A549 (cell line): Measurements from ENCODE around the gene CAMTA1.

ENCODE experiments used
- CHD2 ChIP-seq: fragments of 150-350 bp; IDR thresholded peaks from 2 replicates; pipeline ENCODE4 v1.6.1; 2014; ENCODE audit warnings: low read length; ENCODE audit not compliant: partially characterized antibody
- CHD4 ChIP-seq: fragments of 200-600 bp; sonication (generic); IDR thresholded peaks from 2 replicates; pipeline ENCODE4 v1.6.1; 2016; ENCODE audit warnings: antibody characterized with exemption, mild to moderate bottlenecking, borderline replicate concordance
- EHMT2 ChIP-seq: fragments of 200-600 bp; sonication (generic); IDR thresholded peaks from 2 replicates; pipeline ENCODE4 v1.6.1; 2016; ENCODE audit warnings: antibody characterized with exemption, low read depth, mild to moderate bottlenecking, moderate library complexity
- KDM5A ChIP-seq: fragments of 200-600 bp; sonication (generic); IDR thresholded peaks from 2 replicates; pipeline ENCODE4 v1.6.1; 2016; ENCODE audit warnings: antibody characterized with exemption, mild to moderate bottlenecking
- MYC ChIP-seq: IDR thresholded peaks from 2 replicates; pipeline ENCODE4 v1.6.1; 2012; ENCODE audit warnings: mild to moderate bottlenecking, inconsistent platforms, low read length, improper control_type of control experiment, borderline replicate concordance
- RARB ChIP-seq: fragments of 250-450 bp; sonication (Bioruptor Pico); IDR thresholded peaks from 2 replicates; pipeline ENCODE4 v1.8.0; 2021; ENCODE audit warnings: mild to moderate bottlenecking, moderate library complexity
- RNF2 ChIP-seq: fragments of 200-600 bp; sonication (generic); IDR thresholded peaks from 2 replicates; pipeline ENCODE4 v1.6.1; 2016; ENCODE audit warnings: low read depth, mild to moderate bottlenecking, antibody characterized with exemption, moderate library complexity, borderline replicate concordance
- SREBF2 ChIP-seq: fragments of 450-650 bp; IDR thresholded peaks from 2 replicates; pipeline ENCODE4 v1.6.1; 2014; ENCODE audit warnings: mild to moderate bottlenecking, moderate library complexity
- TF ChIP-seq, protein P1 (sequence below): fragments of >200 bp; sonication (Bioruptor Twin); formaldehyde crosslinking; IDR thresholded peaks from 3 replicates; pipeline ENCODE4 v1.5.1; 2016
- TF ChIP-seq, protein P2 (sequence below): fragments of 200-600 bp; sonication (generic); IDR thresholded peaks from 2 replicates; pipeline ENCODE4 v1.6.1; 2016; ENCODE audit warnings: antibody characterized with exemption, mild to moderate bottlenecking, moderate library complexity

GRCh38 chr1:7473223-7474142, 688.2 kb downstream of the CAMTA1 start:
- no peak for TF ChIP-seq EHMT2
- TF ChIP-seq, protein P1, sequence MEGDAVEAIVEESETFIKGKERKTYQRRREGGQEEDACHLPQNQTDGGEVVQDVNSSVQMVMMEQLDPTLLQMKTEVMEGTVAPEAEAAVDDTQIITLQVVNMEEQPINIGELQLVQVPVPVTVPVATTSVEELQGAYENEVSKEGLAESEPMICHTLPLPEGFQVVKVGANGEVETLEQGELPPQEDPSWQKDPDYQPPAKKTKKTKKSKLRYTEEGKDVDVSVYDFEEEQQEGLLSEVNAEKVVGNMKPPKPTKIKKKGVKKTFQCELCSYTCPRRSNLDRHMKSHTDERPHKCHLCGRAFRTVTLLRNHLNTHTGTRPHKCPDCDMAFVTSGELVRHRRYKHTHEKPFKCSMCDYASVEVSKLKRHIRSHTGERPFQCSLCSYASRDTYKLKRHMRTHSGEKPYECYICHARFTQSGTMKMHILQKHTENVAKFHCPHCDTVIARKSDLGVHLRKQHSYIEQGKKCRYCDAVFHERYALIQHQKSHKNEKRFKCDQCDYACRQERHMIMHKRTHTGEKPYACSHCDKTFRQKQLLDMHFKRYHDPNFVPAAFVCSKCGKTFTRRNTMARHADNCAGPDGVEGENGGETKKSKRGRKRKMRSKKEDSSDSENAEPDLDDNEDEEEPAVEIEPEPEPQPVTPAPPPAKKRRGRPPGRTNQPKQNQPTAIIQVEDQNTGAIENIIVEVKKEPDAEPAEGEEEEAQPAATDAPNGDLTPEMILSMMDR = no peak
- TF ChIP-seq MYC = no peak
- TF ChIP-seq KDM5A = no peak
- TF ChIP-seq, protein P2, sequence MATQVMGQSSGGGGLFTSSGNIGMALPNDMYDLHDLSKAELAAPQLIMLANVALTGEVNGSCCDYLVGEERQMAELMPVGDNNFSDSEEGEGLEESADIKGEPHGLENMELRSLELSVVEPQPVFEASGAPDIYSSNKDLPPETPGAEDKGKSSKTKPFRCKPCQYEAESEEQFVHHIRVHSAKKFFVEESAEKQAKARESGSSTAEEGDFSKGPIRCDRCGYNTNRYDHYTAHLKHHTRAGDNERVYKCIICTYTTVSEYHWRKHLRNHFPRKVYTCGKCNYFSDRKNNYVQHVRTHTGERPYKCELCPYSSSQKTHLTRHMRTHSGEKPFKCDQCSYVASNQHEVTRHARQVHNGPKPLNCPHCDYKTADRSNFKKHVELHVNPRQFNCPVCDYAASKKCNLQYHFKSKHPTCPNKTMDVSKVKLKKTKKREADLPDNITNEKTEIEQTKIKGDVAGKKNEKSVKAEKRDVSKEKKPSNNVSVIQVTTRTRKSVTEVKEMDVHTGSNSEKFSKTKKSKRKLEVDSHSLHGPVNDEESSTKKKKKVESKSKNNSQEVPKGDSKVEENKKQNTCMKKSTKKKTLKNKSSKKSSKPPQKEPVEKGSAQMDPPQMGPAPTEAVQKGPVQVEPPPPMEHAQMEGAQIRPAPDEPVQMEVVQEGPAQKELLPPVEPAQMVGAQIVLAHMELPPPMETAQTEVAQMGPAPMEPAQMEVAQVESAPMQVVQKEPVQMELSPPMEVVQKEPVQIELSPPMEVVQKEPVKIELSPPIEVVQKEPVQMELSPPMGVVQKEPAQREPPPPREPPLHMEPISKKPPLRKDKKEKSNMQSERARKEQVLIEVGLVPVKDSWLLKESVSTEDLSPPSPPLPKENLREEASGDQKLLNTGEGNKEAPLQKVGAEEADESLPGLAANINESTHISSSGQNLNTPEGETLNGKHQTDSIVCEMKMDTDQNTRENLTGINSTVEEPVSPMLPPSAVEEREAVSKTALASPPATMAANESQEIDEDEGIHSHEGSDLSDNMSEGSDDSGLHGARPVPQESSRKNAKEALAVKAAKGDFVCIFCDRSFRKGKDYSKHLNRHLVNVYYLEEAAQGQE = no peak
- no peak for TF ChIP-seq RNF2
- TF ChIP-seq RARB = no peak
- no peak for TF ChIP-seq CHD4
- TF ChIP-seq SREBF2 = no peak
- no peak for TF ChIP-seq CHD2
